Measurements from ENCODE around the gene RXFP3.

DNA sequence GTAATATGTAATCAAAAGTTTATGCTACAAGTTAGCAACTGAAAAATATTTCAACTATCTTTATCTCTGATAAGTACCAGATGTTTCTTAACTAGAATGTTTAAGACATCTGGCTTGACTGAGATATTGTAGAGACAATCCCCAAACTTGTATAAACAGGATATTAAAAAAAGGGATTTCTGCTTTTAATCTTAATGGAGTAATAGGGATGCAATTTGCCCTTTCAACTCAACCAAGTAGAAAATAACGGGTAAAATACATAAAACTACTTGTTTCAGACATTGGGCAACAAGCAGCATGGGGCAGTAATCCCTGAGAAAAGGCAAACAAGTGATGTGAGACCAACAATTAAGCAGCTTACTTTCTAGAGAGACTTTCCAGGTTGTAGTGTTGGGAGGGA is 35.0 kb upstream of the RXFP3 start:
- no peak for TF ChIP-seq EZH2 (IDR thresholded peaks at IDR 0.05; ENCODE audit: borderline replicate concordance, insufficient read depth, low read depth, low read length, poor library complexity, severe bottlenecking)
- TF ChIP-seq, protein P1, sequence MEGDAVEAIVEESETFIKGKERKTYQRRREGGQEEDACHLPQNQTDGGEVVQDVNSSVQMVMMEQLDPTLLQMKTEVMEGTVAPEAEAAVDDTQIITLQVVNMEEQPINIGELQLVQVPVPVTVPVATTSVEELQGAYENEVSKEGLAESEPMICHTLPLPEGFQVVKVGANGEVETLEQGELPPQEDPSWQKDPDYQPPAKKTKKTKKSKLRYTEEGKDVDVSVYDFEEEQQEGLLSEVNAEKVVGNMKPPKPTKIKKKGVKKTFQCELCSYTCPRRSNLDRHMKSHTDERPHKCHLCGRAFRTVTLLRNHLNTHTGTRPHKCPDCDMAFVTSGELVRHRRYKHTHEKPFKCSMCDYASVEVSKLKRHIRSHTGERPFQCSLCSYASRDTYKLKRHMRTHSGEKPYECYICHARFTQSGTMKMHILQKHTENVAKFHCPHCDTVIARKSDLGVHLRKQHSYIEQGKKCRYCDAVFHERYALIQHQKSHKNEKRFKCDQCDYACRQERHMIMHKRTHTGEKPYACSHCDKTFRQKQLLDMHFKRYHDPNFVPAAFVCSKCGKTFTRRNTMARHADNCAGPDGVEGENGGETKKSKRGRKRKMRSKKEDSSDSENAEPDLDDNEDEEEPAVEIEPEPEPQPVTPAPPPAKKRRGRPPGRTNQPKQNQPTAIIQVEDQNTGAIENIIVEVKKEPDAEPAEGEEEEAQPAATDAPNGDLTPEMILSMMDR (IDR thresholded peaks at IDR 0.05) = no peak

All from B cell (primary cell).